Neural cell (in vitro differentiated cells): ENCODE results near the gene CDIP1. TPM values are rescaled to one million over a fixed set of nuclear protein-coding genes. Genes with fewer than 3 reads are reported as not detected.

ENCODE experiments used
- H2AFZ ChIP-seq: fragments of 200-600, 300-800 bp; sonication (generic), shearing (Covaris generic); 2 replicates; pipeline ENCODE4 v1.6.0; 2014; ENCODE audit warnings: low read depth, mild to moderate bottlenecking, antibody characterized with exemption, low read length, moderate library complexity
- H3F3A ChIP-seq: fragments of 200-600 bp; shearing (Covaris generic); 2 replicates; pipeline ENCODE4 v1.6.1; 2016; ENCODE audit warnings: mild to moderate bottlenecking, moderate library complexity, mixed read lengths, antibody characterized with exemption, low read length; ENCODE audit not compliant: insufficient read depth, poor library complexity, severe bottlenecking
- H3K27ac ChIP-seq: fragments of 200-600, 300-800 bp; sonication (generic), shearing (Covaris generic); 2 replicates; pipeline ENCODE4 v1.5.1; 2014; ENCODE audit warnings: mild to moderate bottlenecking, low read length, moderate library complexity
- H3K27me3 ChIP-seq: fragments of 300-800, 200-600 bp; sonication (generic), shearing (Covaris generic); 2 replicates; pipeline ENCODE4 v1.6.0; 2014; ENCODE audit warnings: mild to moderate bottlenecking, low read depth, low read length, moderate library complexity; ENCODE audit not compliant: insufficient read depth
- H3K36me3 ChIP-seq: fragments of 300-800, 200-600 bp; sonication (generic), shearing (Covaris generic); 2 replicates; pipeline ENCODE4 v1.5.1; 2014; ENCODE audit warnings: mild to moderate bottlenecking, antibody characterized with exemption, low read length, moderate library complexity; ENCODE audit not compliant: insufficient read depth
- H3K4me2 ChIP-seq: fragments of 300-800, 200-600 bp; sonication (generic), shearing (Covaris generic); 2 replicates; pipeline ENCODE4 v1.6.0; 2014; ENCODE audit warnings: mild to moderate bottlenecking, low read length
- H3K4me3 ChIP-seq: fragments of 300-800, 200-600 bp; sonication (generic), shearing (Covaris generic); 2 replicates; pipeline ENCODE4 v1.5.1; 2014; ENCODE audit warnings: mild to moderate bottlenecking, low read length, moderate library complexity
- H3K79me2 ChIP-seq: fragments of 200-600 bp; shearing (Covaris generic); replicated peaks from 2 replicates; pipeline ENCODE4 v1.6.0; 2014; ENCODE audit warnings: mild to moderate bottlenecking, low read length, moderate library complexity; ENCODE audit not compliant: insufficient read depth
- H3K9ac ChIP-seq: fragments of 300-800, 200-600 bp; sonication (generic), shearing (Covaris generic); 2 replicates; pipeline ENCODE4 v1.6.1; 2016; ENCODE audit warnings: mild to moderate bottlenecking, low read length, mixed read lengths
- H3K9me2 ChIP-seq: fragments of 200-600 bp; shearing (Covaris generic); 2 replicates; pipeline ENCODE4 v1.6.1; 2016; ENCODE audit warnings: mild to moderate bottlenecking, low read length, mixed read lengths; ENCODE audit not compliant: insufficient read depth
- H3K9me3 ChIP-seq: fragments of 200-600, 300-800 bp; sonication (generic), shearing (Covaris generic); 2 replicates; pipeline ENCODE4 v1.6.1; 2016; ENCODE audit warnings: mild to moderate bottlenecking, mixed run types, low read length, moderate library complexity, mixed read lengths
- H4K20me1 ChIP-seq: fragments of 200-600 bp; shearing (Covaris generic); 2 replicates; pipeline ENCODE4 v1.6.1; 2016; ENCODE audit warnings: mild to moderate bottlenecking, mixed run types; ENCODE audit not compliant: insufficient read depth
- CTCF ChIP-seq: fragments of 450-650 bp; IDR thresholded peaks from 2 replicates; pipeline ENCODE4 v1.5.1; 2014; ENCODE audit warnings: antibody characterized with exemption, mild to moderate bottlenecking, moderate library complexity; ENCODE audit not compliant: poor library complexity, severe bottlenecking
- EP300 ChIP-seq: fragments of 450-650 bp; conservative IDR thresholded peaks from 2 replicates; pipeline ENCODE4 v1.6.1; 2014; ENCODE audit warnings: antibody characterized with exemption, mild to moderate bottlenecking, moderate library complexity; ENCODE audit not compliant: poor library complexity, severe bottlenecking
- EZH2 ChIP-seq: fragments of 200-600, 300-800 bp; shearing (Covaris generic), sonication (generic); IDR thresholded peaks from 2 replicates; pipeline ENCODE4 v1.6.1; 2014; ENCODE audit warnings: antibody characterized with exemption, low read length, borderline replicate concordance, mild to moderate bottlenecking; ENCODE audit not compliant: insufficient read depth, poor library complexity, severe bottlenecking
- MXI1 ChIP-seq: fragments of 450-650 bp; conservative IDR thresholded peaks from 2 replicates; pipeline ENCODE4 v1.6.1; 2014; ENCODE audit warnings: antibody characterized with exemption, mild to moderate bottlenecking; ENCODE audit not compliant: poor library complexity, severe bottlenecking
- POLR2AphosphoS5 ChIP-seq: IDR thresholded peaks from 2 replicates; pipeline ENCODE4 v1.6.1; 2012
- RAD21 ChIP-seq: fragments of 450-650 bp; conservative IDR thresholded peaks from 2 replicates; pipeline ENCODE4 v1.6.1; 2014; ENCODE audit warnings: antibody characterized with exemption, mild to moderate bottlenecking, moderate library complexity
- REST ChIP-seq: IDR thresholded peaks from 2 replicates; pipeline ENCODE4 v1.6.1; 2012; ENCODE audit warnings: borderline replicate concordance
- SMC3 ChIP-seq: fragments of 450-650 bp; conservative IDR thresholded peaks from 2 replicates; pipeline ENCODE4 v1.6.1; 2014; ENCODE audit warnings: antibody characterized with exemption, mild to moderate bottlenecking, moderate library complexity; ENCODE audit not compliant: poor library complexity
- TAF1 ChIP-seq: IDR thresholded peaks from 2 replicates; pipeline ENCODE4 v1.6.1; 2012; ENCODE audit warnings: low read depth
- polyA plus RNA-seq: library from polyadenylated mRNA; depleted of rRNA; stranded (reverse); fragments of >200 nt; gene quantifications from 2 replicates; pipeline ENCODE4 v1.2.3, GENCODE V29; 2014

CDIP1 gene
- polyA plus RNA-seq, 1 donor from 2014 or later: 16.4 TPM

GRCh38 chr16:4513881-4514280 is 24.7 kb downstream of the CDIP1 start:
- Histone ChIP-seq H3F3A (no peaks in the 10 kb centered on the region), H3K9ac (no peak overlapping the region), H3K9me3 (no peaks in the 10 kb centered on the region), H3K36me3 (no peaks in the 10 kb centered on the region), H3K9me2 (no peaks in the 10 kb centered on the region), H3K27ac (no peak overlapping the region), H3K27me3 (no peaks in the 10 kb centered on the region), H3K79me2 (no peaks in the 10 kb centered on the region), H4K20me1 (no peaks in the 10 kb centered on the region), H3K4me2 (no peak overlapping the region), H3K4me3 (no peak overlapping the region), H2AFZ (no peak overlapping the region)
- no peak for TF ChIP-seq CTCF
- TF ChIP-seq REST: no peak

- Histone ChIP-seq H3K4me3 (no peak overlapping the region), H3K36me3 (no peaks in the 10 kb centered on the region), H3K9me2 (no peaks in the 10 kb centered on the region), H3K9me3 (no peaks in the 10 kb centered on the region), H3K4me2 (no peak overlapping the region), H3K27me3 (no peaks in the 10 kb centered on the region), H3F3A (no peaks in the 10 kb centered on the region), H4K20me1 (no peaks in the 10 kb centered on the region), H3K9ac (no peak overlapping the region), H2AFZ (no peak overlapping the region), H3K27ac (no peak overlapping the region), H3K79me2 (no peaks in the 10 kb centered on the region)
- TF ChIP-seq EP300: no peak
- TF ChIP-seq REST: no peak
- TF ChIP-seq SMC3: no peak
- no peak for TF ChIP-seq RAD21
- no peak for TF ChIP-seq TAF1
- TF ChIP-seq MXI1: no peak
- TF ChIP-seq EZH2: no peak
- TF ChIP-seq CTCF: no peak
- TF ChIP-seq POLR2AphosphoS5: no peak
These were observed 25.3 kb downstream of the CDIP1 start for GRCh38 chr16:4513086-4513860.
